ENCODE data around the gene ZNF438. TPM values are rescaled to one million over a fixed set of nuclear protein-coding genes. Genes with fewer than 3 reads are reported as not detected.

ZNF438 gene
- total and polyA plus RNA-seq, 2 of the 13 experiments (the other 11 are each of a cell fraction or from before 2014, with no cell fraction given) = 0.75 to 0.83 TPM

DNA sequence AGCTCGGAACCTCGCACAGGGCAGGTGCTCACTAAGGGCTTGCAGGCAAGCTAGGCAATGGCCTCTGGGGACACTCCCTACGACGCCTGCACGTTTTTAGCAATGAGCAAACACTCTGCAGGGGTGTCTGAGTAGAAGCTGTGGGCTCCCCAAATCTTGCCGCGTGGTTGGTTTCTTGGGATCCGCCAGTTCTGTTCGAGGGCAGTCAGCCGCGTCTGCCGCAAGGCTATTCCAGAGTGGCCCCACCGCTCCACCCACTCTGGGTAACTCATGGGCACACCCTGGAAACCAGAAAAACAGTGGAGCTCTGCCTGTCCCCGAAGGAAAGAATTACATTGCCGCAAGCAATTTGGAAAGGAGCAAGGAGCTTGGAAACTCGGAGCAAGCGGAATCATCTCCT, 212.8 kb downstream of the ZNF438 start:
- in situ Hi-C loops (cut with HindIII; ENCODE audit: extremely low pct_ligation_motif_present, low pct_unique_long_range_greater_than_20kb) (no loop called here), intact Hi-C loops (cut with micrococcal nuclease; ENCODE audit: unreplicated experiment) (no loop called here)
- no peak overlapping the region for H3K4me3 ChIP-seq (replicated peaks in 1 of 3; ENCODE audit: insufficient read depth in 1 of 3, low read depth in 2 of 3, low read length in 3 of 3)
- H4K20me1 ChIP-seq (ENCODE audit: insufficient read depth, low read length) = no peaks in the 10 kb centered on the region
- DNase-seq (ENCODE audit: low spot score) = no peak
- ChIA-PET CTCF (ENCODE audit: low intra/inter-chr PET ratio, low total read pairs) (no interaction called here), POLR2A (no interaction called here)
- no peak for FAIRE-seq
- no peaks in the 10 kb centered on the region for H3K36me3 ChIP-seq (replicated peaks in 1 of 2; ENCODE audit: control insufficient read depth in 1 of 2, insufficient read depth in 2 of 2, low read length in 2 of 2)
- 73% methylated on average over 5 of the region's 17 CpGs for WGBS (ENCODE audit: low lambda C conversion rate)
- H3K4me1 ChIP-seq (ENCODE audit: insufficient read depth, low read length) = no peaks in the 10 kb centered on the region; the same call in 1 of the 2 replicates
- H3K27ac ChIP-seq (ENCODE audit: extremely low read length, insufficient read depth, low read length) = no peak overlapping the region
- no peak overlapping the region for H3K9ac ChIP-seq (ENCODE audit: insufficient read depth, low read depth, low read length)
- H2AFZ ChIP-seq (ENCODE audit: low read length) = no peak overlapping the region
- BruUV-seq (replicated peaks) = no TSS peak
- peak; percentile 24; the same call in 2 of the 3 replicates for ATAC-seq
- no peaks in the 10 kb centered on the region for H3K9me3 ChIP-seq (ENCODE audit: low read length)
- H3K4me2 ChIP-seq (ENCODE audit: low read depth, low read length) = no peak overlapping the region
- peaks cover 1 to 8% of the 10 kb centered on the region in 2 experiments; a peak in 3 of 5 replicates for H3K27me3 ChIP-seq (ENCODE audit: control insufficient read depth in 1 of 2, insufficient read depth in 2 of 2, low read length in 2 of 2)
- TF ChIP-seq POLR2AphosphoS5 (IDR thresholded peaks at IDR 0.05; ENCODE audit: low read depth, low read length) (no peak), NFE2L2 (IDR thresholded peaks at IDR 0.05; ENCODE audit: low read length) (no peak), ZNF773 (CRISPR knock-in tag; IDR thresholded peaks at IDR 0.05; ENCODE audit: borderline replicate concordance) (no peak), NRL (CRISPR knock-in tag; IDR thresholded peaks at IDR 0.05; ENCODE audit: borderline replicate concordance) (no peak), ARNTL (CRISPR knock-in tag; IDR thresholded peaks at IDR 0.05) (no peak), ZNF598 (CRISPR knock-in tag; IDR thresholded peaks at IDR 0.05; ENCODE audit: borderline replicate concordance) (no peak)
- TF ChIP-seq, protein P1, sequence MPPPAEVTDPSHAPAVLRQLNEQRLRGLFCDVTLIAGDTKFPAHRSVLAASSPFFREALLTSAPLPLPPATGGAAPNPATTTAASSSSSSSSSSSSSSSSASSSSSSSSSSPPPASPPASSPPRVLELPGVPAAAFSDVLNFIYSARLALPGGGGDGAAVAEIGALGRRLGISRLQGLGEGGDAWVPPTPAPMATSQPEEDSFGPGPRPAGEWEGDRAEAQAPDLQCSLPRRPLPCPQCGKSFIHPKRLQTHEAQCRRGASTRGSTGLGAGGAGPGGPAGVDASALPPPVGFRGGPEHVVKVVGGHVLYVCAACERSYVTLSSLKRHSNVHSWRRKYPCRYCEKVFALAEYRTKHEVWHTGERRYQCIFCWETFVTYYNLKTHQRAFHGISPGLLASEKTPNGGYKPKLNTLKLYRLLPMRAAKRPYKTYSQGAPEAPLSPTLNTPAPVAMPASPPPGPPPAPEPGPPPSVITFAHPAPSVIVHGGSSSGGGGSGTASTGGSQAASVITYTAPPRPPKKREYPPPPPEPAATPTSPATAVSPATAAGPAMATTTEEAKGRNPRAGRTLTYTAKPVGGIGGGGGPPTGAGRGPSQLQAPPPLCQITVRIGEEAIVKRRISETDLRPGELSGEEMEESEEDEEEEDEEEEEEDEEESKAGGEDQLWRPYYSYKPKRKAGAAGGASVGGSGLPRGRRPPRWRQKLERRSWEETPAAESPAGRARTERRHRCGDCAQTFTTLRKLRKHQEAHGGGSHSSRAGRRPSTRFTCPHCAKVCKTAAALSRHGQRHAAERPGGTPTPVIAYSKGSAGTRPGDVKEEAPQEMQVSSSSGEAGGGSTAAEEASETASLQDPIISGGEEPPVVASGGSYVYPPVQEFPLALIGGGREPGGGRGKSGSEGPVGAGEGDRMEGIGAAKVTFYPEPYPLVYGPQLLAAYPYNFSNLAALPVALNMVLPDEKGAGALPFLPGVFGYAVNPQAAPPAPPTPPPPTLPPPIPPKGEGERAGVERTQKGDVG (CRISPR knock-in tag; IDR thresholded peaks at IDR 0.05; ENCODE audit: borderline replicate concordance) = no peak
- TF ChIP-seq, protein P2, sequence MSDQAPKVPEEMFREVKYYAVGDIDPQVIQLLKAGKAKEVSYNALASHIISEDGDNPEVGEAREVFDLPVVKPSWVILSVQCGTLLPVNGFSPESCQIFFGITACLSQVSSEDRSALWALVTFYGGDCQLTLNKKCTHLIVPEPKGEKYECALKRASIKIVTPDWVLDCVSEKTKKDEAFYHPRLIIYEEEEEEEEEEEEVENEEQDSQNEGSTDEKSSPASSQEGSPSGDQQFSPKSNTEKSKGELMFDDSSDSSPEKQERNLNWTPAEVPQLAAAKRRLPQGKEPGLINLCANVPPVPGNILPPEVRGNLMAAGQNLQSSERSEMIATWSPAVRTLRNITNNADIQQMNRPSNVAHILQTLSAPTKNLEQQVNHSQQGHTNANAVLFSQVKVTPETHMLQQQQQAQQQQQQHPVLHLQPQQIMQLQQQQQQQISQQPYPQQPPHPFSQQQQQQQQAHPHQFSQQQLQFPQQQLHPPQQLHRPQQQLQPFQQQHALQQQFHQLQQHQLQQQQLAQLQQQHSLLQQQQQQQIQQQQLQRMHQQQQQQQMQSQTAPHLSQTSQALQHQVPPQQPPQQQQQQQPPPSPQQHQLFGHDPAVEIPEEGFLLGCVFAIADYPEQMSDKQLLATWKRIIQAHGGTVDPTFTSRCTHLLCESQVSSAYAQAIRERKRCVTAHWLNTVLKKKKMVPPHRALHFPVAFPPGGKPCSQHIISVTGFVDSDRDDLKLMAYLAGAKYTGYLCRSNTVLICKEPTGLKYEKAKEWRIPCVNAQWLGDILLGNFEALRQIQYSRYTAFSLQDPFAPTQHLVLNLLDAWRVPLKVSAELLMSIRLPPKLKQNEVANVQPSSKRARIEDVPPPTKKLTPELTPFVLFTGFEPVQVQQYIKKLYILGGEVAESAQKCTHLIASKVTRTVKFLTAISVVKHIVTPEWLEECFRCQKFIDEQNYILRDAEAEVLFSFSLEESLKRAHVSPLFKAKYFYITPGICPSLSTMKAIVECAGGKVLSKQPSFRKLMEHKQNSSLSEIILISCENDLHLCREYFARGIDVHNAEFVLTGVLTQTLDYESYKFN (CRISPR knock-in tag; conservative IDR thresholded peaks at IDR 0.05) = no peak
- TF ChIP-seq, protein P3, sequence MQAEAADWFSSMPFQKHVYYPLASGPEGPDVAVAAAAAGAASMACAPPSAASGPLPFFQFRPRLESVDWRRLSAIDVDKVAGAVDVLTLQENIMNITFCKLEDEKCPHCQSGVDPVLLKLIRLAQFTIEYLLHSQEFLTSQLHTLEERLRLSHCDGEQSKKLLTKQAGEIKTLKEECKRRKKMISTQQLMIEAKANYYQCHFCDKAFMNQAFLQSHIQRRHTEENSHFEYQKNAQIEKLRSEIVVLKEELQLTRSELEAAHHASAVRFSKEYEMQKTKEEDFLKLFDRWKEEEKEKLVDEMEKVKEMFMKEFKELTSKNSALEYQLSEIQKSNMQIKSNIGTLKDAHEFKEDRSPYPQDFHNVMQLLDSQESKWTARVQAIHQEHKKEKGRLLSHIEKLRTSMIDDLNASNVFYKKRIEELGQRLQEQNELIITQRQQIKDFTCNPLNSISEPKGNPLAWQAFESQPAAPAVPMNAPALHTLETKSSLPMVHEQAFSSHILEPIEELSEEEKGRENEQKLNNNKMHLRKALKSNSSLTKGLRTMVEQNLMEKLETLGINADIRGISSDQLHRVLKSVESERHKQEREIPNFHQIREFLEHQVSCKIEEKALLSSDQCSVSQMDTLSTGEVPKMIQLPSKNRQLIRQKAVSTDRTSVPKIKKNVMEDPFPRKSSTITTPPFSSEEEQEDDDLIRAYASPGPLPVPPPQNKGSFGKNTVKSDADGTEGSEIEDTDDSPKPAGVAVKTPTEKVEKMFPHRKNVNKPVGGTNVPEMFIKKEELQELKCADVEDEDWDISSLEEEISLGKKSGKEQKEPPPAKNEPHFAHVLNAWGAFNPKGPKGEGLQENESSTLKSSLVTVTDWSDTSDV (CRISPR knock-in tag; IDR thresholded peaks at IDR 0.05) = no peak
- TF ChIP-seq, protein P4, sequence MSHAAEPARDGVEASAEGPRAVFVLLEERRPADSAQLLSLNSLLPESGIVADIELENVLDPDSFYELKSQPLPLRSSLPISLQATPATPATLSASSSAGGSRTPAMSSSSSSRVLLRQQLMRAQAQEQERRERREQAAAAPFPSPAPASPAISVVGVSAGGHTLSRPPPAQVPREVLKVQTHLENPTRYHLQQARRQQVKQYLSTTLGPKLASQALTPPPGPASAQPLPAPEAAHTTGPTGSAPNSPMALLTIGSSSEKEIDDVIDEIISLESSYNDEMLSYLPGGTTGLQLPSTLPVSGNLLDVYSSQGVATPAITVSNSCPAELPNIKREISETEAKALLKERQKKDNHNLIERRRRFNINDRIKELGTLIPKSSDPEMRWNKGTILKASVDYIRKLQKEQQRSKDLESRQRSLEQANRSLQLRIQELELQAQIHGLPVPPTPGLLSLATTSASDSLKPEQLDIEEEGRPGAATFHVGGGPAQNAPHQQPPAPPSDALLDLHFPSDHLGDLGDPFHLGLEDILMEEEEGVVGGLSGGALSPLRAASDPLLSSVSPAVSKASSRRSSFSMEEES (CRISPR knock-in tag; IDR thresholded peaks at IDR 0.05) = no peak
- no peaks in the 10 kb centered on the region for H3K79me2 ChIP-seq (ENCODE audit: insufficient read depth, low read length)

Measured in HepG2 (cell line).